NCI-H2227 treated with DMSO at 0.1 percent for 48 hours (cell line): ENCODE results near the gene FNBP1L.

Experiments
- DNase-seq: peaks from one replicate; lab custom pipeline; 2025; lab: John Stamatoyannopoulos, UW

The FNBP1L gene

DNA sequence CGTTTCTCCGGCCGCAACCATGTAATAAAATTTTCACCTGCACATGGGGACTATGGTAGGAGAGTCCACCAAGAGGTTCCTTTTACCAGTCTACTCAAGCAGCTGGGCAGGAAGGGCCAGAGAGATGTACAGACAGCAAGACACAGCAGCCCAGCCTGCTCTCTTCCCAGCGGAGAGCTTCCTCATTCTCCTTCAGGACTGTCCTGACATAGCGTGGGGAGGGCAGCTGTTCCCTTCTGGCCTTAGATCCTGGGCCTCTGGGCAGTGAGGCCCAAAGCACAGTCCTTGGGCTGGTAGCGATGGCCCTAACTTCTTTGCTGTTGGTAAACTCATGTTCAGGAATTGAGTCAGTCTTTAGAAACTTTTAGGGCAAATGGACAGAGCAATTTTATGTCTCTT, 144.6 kb downstream of the FNBP1L start:
- no peak for DNase-seq

- DNase-seq, result no peak
Measured at GRCh38 chr1:93593854-93594602, 146.1 kb downstream of the FNBP1L start.

DNA sequence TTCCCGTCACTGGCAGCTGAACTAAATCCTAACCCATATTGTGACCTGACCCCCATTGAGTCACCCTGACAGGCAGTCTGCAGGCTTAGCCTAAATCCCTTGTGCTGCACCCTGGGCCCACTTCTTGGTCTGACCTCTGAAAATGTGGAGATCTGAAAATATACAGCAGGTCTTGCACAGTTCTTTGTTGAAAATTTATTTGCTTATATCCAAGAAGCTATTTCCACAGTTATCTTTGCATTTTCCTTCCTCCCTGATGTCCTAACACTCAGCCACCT, 146.6 kb downstream of the FNBP1L start:
- DNase-seq, result no peak

DNA sequence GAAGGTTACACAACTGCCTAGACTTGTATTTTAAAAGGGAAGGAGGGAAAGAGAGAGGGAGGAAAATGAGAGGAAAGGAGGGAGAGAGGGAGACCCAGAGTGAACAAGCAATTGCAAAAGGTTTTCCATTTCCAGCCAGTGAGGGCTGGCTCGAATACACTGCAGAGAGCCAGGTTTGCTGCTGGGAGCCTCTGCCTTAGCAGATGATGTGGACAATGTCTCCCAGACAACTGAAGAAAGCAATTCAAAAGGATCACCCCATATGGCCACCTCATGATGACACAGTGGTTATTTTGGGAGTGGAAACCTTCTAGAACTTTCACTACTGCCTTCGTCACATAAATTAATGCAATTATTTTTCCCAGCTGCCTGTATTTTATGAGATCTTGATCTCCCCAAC, 147.3 kb downstream of the FNBP1L start:
- no peak for DNase-seq

GRCh38 chr1:93595743-93596142, 147.8 kb downstream of the FNBP1L start:
- no peak for DNase-seq

- DNase-seq, result no peak
Measured at GRCh38 chr1:93596329-93597089, 148.6 kb downstream of the FNBP1L start.

DNA sequence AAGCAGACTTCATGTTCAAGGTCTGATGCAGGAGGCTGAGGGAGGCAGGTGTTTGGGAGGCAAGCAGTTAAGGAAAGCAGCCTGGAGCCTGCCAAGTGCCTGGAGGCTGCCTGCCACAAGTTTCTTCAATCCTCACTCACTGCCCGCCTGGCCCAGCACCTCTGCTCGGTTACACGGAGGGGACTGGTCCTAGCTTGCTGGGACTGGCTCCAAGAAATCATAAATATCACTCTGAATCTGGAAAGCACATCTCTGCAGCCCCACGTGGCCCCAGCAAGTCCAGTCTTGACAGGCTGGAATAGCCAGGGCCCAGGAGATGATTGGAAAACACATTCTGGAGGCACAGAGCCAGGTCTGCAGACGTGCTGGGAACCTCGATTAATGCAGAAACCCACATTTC, 149.8 kb downstream of the FNBP1L start:
- no peak for DNase-seq

DNA sequence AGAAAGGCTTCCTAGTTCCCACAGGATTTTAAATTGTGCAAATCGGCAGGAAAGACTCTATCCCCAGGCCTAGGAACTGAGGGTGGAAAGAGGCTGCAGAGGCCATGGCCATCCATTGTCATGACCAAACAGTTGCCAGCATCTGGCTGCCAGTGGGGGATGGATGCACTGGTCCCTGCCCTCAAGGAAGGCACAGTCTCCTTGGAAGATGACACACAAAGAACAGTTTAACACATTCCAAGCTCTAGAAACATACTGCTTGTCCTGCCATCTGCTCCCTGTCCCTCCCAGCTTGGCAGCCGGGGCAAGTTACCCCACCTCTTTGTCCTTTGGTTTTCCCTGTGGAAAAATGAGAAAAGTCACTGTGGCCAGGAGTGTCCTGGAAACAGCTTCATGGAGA, 150.5 kb downstream of the FNBP1L start:
- DNase-seq, result no peak

- no peak for DNase-seq
Measured at GRCh38 chr1:93598861-93599439, 151.0 kb downstream of the FNBP1L start.

GRCh38 chr1:93599479-93599878, 151.6 kb downstream of the FNBP1L start:
- no peak for DNase-seq

DNA sequence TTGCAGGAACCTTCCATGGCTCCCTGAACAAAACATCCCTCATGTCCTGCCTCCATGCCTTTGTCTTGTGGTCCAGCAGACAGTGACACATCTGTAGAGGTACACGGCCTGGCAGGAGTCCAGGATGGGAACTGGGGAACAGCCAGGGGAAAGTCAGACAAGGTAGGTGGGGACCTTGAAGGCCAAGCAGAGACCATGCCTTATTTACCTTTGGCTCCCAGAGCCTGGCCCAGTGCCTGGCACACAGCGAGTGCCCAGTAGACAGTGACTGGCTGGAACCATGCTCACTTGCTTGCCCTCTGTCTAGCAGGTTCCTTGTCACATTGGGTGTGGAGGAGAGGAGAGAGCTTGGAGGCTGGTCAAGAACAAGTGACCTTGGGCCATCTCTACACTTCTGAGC, 152.7 kb downstream of the FNBP1L start:
- DNase-seq, result no peak

DNA sequence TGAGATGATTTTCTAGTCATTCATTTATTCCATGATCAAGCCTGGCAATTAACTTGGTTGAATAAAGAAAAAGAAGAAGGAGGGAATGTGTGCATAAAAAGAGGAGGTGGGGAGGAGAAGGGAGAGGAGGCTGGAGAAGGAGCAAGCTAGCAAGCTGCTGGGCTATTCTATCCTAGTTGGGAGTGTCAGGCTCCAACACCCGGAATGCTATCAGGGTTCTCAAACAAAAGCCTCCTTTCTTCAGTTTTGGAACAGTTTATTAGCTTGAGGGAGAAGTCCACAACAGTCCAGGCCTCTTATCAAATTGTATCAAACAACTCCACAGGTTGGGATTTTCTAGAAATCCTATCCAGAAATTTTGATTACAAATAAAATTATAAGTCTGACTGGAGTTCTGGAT, 153.8 kb downstream of the FNBP1L start:
- DNase-seq, result no peak

DNA sequence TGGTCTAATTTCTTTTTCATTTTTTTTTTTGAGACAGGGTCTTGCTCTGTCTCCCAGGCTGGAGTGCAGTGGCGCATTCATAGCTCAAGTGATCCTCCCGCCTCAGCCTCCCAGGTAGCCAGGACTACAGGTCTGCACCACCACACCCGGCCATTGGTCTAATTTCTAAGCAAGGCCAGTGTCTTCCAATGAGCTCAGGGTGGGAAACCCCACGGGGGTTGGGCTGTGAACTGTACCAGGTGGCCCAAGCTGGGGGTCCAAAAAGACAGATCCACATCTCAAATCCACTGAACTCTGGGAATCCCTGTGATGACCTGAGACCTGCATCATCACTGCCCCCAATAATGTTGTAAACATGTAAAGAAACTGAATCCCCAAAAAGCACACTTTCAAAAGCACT, 154.2 kb downstream of the FNBP1L start:
- no peak for DNase-seq

DNA sequence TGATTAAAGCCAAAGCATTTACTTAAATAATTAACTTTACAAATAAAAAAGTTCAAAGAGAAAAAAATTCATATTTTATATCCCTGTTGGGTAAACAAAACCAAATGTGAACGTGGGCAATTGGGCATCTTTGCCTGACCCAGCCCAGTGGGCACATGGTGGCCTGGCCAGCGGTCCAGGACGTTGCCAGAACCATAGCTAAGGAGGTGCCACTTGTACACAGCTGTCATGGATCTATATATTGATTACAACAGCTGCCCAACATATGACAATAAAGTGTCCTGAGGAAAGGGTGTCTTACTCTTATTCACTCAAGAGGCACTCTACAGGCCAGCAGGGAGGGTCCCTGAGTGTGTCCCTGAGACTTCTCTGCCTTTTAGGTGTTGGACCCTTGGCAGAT, 155.2 kb downstream of the FNBP1L start:
- no peak for DNase-seq

GRCh38 chr1:93603601-93604000, 155.7 kb downstream of the FNBP1L start:
- DNase-seq, result no peak
